HUES48 (cell line): Measurements from ENCODE around the gene PDE4D.
A peak's percentile ranks its signal among the peaks of the same experiment; 100 is the strongest.
"Not testable (repeated sequence)": the region's sequence is repeated elsewhere in the genome, so short reads cannot be mapped to it uniquely, and the experiment has no call there.

Source experiments
- H3K27ac ChIP-seq: one replicate; pipeline ENCODE4 v1.7.0; 2013; ENCODE audit warnings: low read depth, low read length, inconsistent platforms
- H3K27me3 ChIP-seq: 2 replicates; pipeline ENCODE4 v1.6.1; 2013; ENCODE audit warnings: mild to moderate bottlenecking, low read length; ENCODE audit not compliant: control insufficient read depth, insufficient read depth
- H3K36me3 ChIP-seq: 2 replicates; pipeline ENCODE4 v1.6.1; 2013; ENCODE audit warnings: low read length; ENCODE audit not compliant: control insufficient read depth, insufficient read depth
- H3K4me1 ChIP-seq: 2 replicates; pipeline ENCODE4 v1.6.1; 2013; ENCODE audit warnings: mild to moderate bottlenecking, low read length; ENCODE audit not compliant: control insufficient read depth, insufficient read depth
- H3K4me3 ChIP-seq: 2 replicates; pipeline ENCODE4 v1.5.1; 2013; ENCODE audit warnings: mild to moderate bottlenecking, low read depth, low read length
- H3K9ac ChIP-seq: 2 replicates; pipeline ENCODE4 v1.6.1; 2013; ENCODE audit warnings: mild to moderate bottlenecking, low read depth, low read length, moderate library complexity
- H3K9me3 ChIP-seq: 2 replicates; pipeline ENCODE4 v1.6.1; 2013; ENCODE audit warnings: low read length; ENCODE audit not compliant: control insufficient read depth, insufficient read depth

The PDE4D gene

GRCh38 chr5:59320420-59320819 is 573.1 kb downstream of the PDE4D start:
- H3K9ac ChIP-seq = no peak overlapping the region

GRCh38 chr5:59319250-59319649 is 574.3 kb downstream of the PDE4D start:
- no peak overlapping the region for H3K4me3 ChIP-seq
- peaks cover 16% of the 10 kb centered on the region for H3K4me1 ChIP-seq

More at GRCh38 chr5:59320420-59320819, 573.1 kb downstream of the PDE4D start:
- H3K4me1 ChIP-seq = peaks cover 16% of the 10 kb centered on the region
- H3K27me3 ChIP-seq = no peaks in the 10 kb centered on the region
- H3K4me3 ChIP-seq = no peak overlapping the region
- H3K9me3 ChIP-seq = no peaks in the 10 kb centered on the region
- no peak overlapping the region for H3K27ac ChIP-seq
- H3K36me3 ChIP-seq = no peaks in the 10 kb centered on the region

GRCh38 chr5:59317774-59318205 is 575.7 kb downstream of the PDE4D start:
- Histone ChIP-seq H3K27me3 (no peaks in the 10 kb centered on the region), H3K9me3 (no peaks in the 10 kb centered on the region), H3K36me3 (no peaks in the 10 kb centered on the region), H3K4me3 (peak overlapping the region; percentile 9; the same call in 1 of the 2 replicates), H3K4me1 (peaks cover 16% of the 10 kb centered on the region), H3K9ac (no peak overlapping the region), H3K27ac (no peak overlapping the region)

More at GRCh38 chr5:59319250-59319649, 574.3 kb downstream of the PDE4D start:
- Histone ChIP-seq H3K9me3 (no peaks in the 10 kb centered on the region), H3K27me3 (no peaks in the 10 kb centered on the region), H3K36me3 (no peaks in the 10 kb centered on the region), H3K27ac (no peak overlapping the region), H3K9ac (no peak overlapping the region)

GRCh38 chr5:59317023-59317773 is 576.3 kb downstream of the PDE4D start:
- Histone ChIP-seq H3K4me1 (peaks cover 16% of the 10 kb centered on the region), H3K9me3 (no peaks in the 10 kb centered on the region), H3K27ac (no peak overlapping the region), H3K4me3 (peak overlapping the region; percentile 9; the same call in 1 of the 2 replicates), H3K36me3 (no peaks in the 10 kb centered on the region), H3K27me3 (no peaks in the 10 kb centered on the region), H3K9ac (no peak overlapping the region)

- Histone ChIP-seq H3K9ac (no peak overlapping the region), H3K27ac (no peak overlapping the region)
Measured at GRCh38 chr5:59312223-59312622, 581.3 kb downstream of the PDE4D start.

GRCh38 chr5:59308685-59309084 is 584.8 kb downstream of the PDE4D start:
- H3K4me1 ChIP-seq, H3K4me3 ChIP-seq, H3K27me3 ChIP-seq, H3K9ac ChIP-seq, H3K36me3 ChIP-seq, H3K27ac ChIP-seq, H3K9me3 ChIP-seq: not testable (repeated sequence)

More at GRCh38 chr5:59312223-59312622, 581.3 kb downstream of the PDE4D start:
- H3K36me3 ChIP-seq = no peaks in the 10 kb centered on the region
- peaks cover 7% of the 10 kb centered on the region for H3K4me1 ChIP-seq
- no peaks in the 10 kb centered on the region for H3K9me3 ChIP-seq
- H3K27me3 ChIP-seq = no peaks in the 10 kb centered on the region
- H3K4me3 ChIP-seq = no peak overlapping the region

GRCh38 chr5:59303289-59303716 is 590.2 kb downstream of the PDE4D start:
- not testable (repeated sequence) for H3K9me3 ChIP-seq, H3K27ac ChIP-seq, H3K4me3 ChIP-seq, H3K9ac ChIP-seq, H3K4me1 ChIP-seq, H3K36me3 ChIP-seq, H3K27me3 ChIP-seq

- H3K4me1 ChIP-seq, H3K9ac ChIP-seq, H3K4me3 ChIP-seq, H3K27ac ChIP-seq, H3K9me3 ChIP-seq, H3K36me3 ChIP-seq, H3K27me3 ChIP-seq: not testable (repeated sequence)
Measured at GRCh38 chr5:59302509-59302908, 591.0 kb downstream of the PDE4D start.

- Histone ChIP-seq H3K27ac (no peak overlapping the region), H3K9ac (no peak overlapping the region), H3K4me3 (no peak overlapping the region), H3K4me1 (no peaks in the 10 kb centered on the region), H3K9me3 (no peaks in the 10 kb centered on the region), H3K36me3 (no peaks in the 10 kb centered on the region), H3K27me3 (no peaks in the 10 kb centered on the region)
Measured at GRCh38 chr5:59301727-59302126, 591.8 kb downstream of the PDE4D start.

GRCh38 chr5:59300930-59301329 is 592.6 kb downstream of the PDE4D start:
- no peak overlapping the region for H3K9ac ChIP-seq
- no peaks in the 10 kb centered on the region for H3K36me3 ChIP-seq
- no peak overlapping the region for H3K27ac ChIP-seq
- no peaks in the 10 kb centered on the region for H3K9me3 ChIP-seq
- no peaks in the 10 kb centered on the region for H3K4me1 ChIP-seq
- no peaks in the 10 kb centered on the region for H3K27me3 ChIP-seq
- no peak overlapping the region for H3K4me3 ChIP-seq

- Histone ChIP-seq H3K27ac (no peak overlapping the region), H3K4me3 (no peak overlapping the region), H3K27me3 (no peaks in the 10 kb centered on the region), H3K9me3 (no peaks in the 10 kb centered on the region), H3K9ac (no peak overlapping the region), H3K4me1 (no peaks in the 10 kb centered on the region), H3K36me3 (no peaks in the 10 kb centered on the region)
Measured at GRCh38 chr5:59299006-59299405, 594.5 kb downstream of the PDE4D start.
